HEK293 (cell line): ENCODE measurements around the gene NUDT3.

Source experiments
- CTCF ChIA-PET: fragments of 350-600 bp; formaldehyde crosslinking; extraction: SDS; loops from one replicate; lab custom pipeline; 2021; ENCODE audit warnings: antibody characterized with exemption; lab: Yijun Ruan, JAX
- POLR2A ChIA-PET: fragments of 300-600 bp; formaldehyde crosslinking; extraction: SDS; loops from one replicate; lab custom pipeline; 2020; ENCODE audit warnings: antibody characterized with exemption, inconsistent platforms; lab: Yijun Ruan, JAX
- H3K27ac ChIP-seq: fragments of 200-500 bp; sonication (Bioruptor generic); 2 replicates; pipeline ENCODE4 v1.5.1; 2014; ENCODE audit warnings: low read depth, low read length, control low read depth, inconsistent platforms; ENCODE audit errors: extremely low read depth
- H3K36me3 ChIP-seq, 2 experiments: fragments of 200-500 bp in 1 of 2; sonication (Bioruptor generic) in 1 of 2; 1 replicate in 1 of 2; 2 replicates in 1 of 2; pipeline ENCODE4 v1.5.1; 2014 to 2017; ENCODE audit warnings: inconsistent platforms in 2 of 2, low read length in 2 of 2; ENCODE audit not compliant: control insufficient read depth in 2 of 2, insufficient read depth in 1 of 2
- H3K4me1 ChIP-seq: fragments of 200-500 bp; sonication (Bioruptor generic); 2 replicates; pipeline ENCODE4 v1.5.1; 2014; ENCODE audit warnings: mild to moderate bottlenecking, low read length, inconsistent platforms; ENCODE audit not compliant: control insufficient read depth, insufficient read depth
- H3K4me3 ChIP-seq: 2 replicates; pipeline ENCODE4 v1.5.1; 2011; ENCODE audit warnings: low read depth, mild to moderate bottlenecking, control low read depth, low read length, moderate library complexity
- H3K9me3 ChIP-seq: fragments of 200-500 bp; sonication (Bioruptor generic); 2 replicates; pipeline ENCODE4 v1.5.1; 2014; ENCODE audit warnings: low read depth, low read length, inconsistent platforms; ENCODE audit not compliant: control insufficient read depth, insufficient read depth
- EGR2 ChIP-seq: fragments of 450-650 bp; formaldehyde crosslinking; IDR thresholded peaks from 2 replicates; pipeline ENCODE4 v1.5.1; 2016; ENCODE audit warnings: low read depth, missing biosample characterization, missing genetic modification characterization
- FEZF1 ChIP-seq: fragments of 450-650 bp; formaldehyde crosslinking; IDR thresholded peaks from 2 replicates; pipeline ENCODE4 v1.5.1; 2016; ENCODE audit warnings: missing biosample characterization, missing genetic modification characterization
- GLIS1 ChIP-seq: fragments of 450-650 bp; formaldehyde crosslinking; IDR thresholded peaks from 2 replicates; pipeline ENCODE4 v1.5.1; 2016; ENCODE audit warnings: missing biosample characterization, missing genetic modification characterization
- OVOL3 ChIP-seq: fragments of 450-650 bp; formaldehyde crosslinking; IDR thresholded peaks from 2 replicates; pipeline ENCODE4 v1.5.1; 2016; ENCODE audit warnings: missing biosample characterization, missing genetic modification characterization
- PRDM1 ChIP-seq: fragments of 450-650 bp; formaldehyde crosslinking; IDR thresholded peaks from 2 replicates; pipeline ENCODE4; 2016; ENCODE audit warnings: missing biosample characterization, missing genetic modification characterization
- SETDB1 ChIP-seq: IDR thresholded peaks from one replicate; pipeline ENCODE4 v1.6.1; 2017; ENCODE audit warnings: mild to moderate bottlenecking, low read length, moderate library complexity, mixed read lengths; ENCODE audit not compliant: insufficient read length
- WT1 ChIP-seq: fragments of 450-650 bp; formaldehyde crosslinking; IDR thresholded peaks from 2 replicates; pipeline ENCODE4 v1.5.1; 2016; ENCODE audit warnings: missing biosample characterization, missing genetic modification characterization
- ZFHX2 ChIP-seq: fragments of 450-650 bp; formaldehyde crosslinking; conservative IDR thresholded peaks from 2 replicates; pipeline ENCODE4 v1.5.1; 2016; ENCODE audit warnings: missing biosample characterization, missing genetic modification characterization
- ZFP3 ChIP-seq: fragments of 450-650 bp; formaldehyde crosslinking; IDR thresholded peaks from 2 replicates; pipeline ENCODE4 v1.5.1; 2016; ENCODE audit warnings: low read depth, missing biosample characterization, missing genetic modification characterization
- ZIC2 ChIP-seq: fragments of 450-650 bp; formaldehyde crosslinking; IDR thresholded peaks from 2 replicates; pipeline ENCODE4 v1.5.1; 2016; ENCODE audit warnings: missing biosample characterization, missing genetic modification characterization
- ZNF112 ChIP-seq: fragments of 450-650 bp; formaldehyde crosslinking; IDR thresholded peaks from 2 replicates; pipeline ENCODE4 v1.5.0; 2017; ENCODE audit warnings: missing biosample characterization, missing genetic modification characterization
- ZNF211 ChIP-seq: fragments of 450-650 bp; formaldehyde crosslinking; IDR thresholded peaks from 2 replicates; pipeline ENCODE4 v1.5.1; 2016; ENCODE audit warnings: low read depth, missing biosample characterization, missing genetic modification characterization
- ZNF221 ChIP-seq: fragments of 450-650 bp; formaldehyde crosslinking; IDR thresholded peaks from 2 replicates; pipeline ENCODE4 v1.5.1; 2017; ENCODE audit warnings: missing biosample characterization, missing genetic modification characterization, borderline replicate concordance
- ZNF473 ChIP-seq: fragments of 450-650 bp; formaldehyde crosslinking; IDR thresholded peaks from 2 replicates; pipeline ENCODE4 v1.5.1; 2017; ENCODE audit warnings: missing biosample characterization, missing genetic modification characterization
- ZNF548 ChIP-seq: fragments of 450-650 bp; formaldehyde crosslinking; IDR thresholded peaks from 2 replicates; pipeline ENCODE4 v1.5.1; 2016; ENCODE audit warnings: missing biosample characterization, missing genetic modification characterization
- ZNF596 ChIP-seq: fragments of 450-650 bp; IDR thresholded peaks from 2 replicates; pipeline ENCODE4 v1.5.0; 2018; ENCODE audit warnings: missing biosample characterization, mild to moderate bottlenecking, missing genetic modification characterization, moderate library complexity
- ZNF624 ChIP-seq: fragments of 450-650 bp; formaldehyde crosslinking; IDR thresholded peaks from 2 replicates; pipeline ENCODE4 v1.5.1; 2017; ENCODE audit warnings: missing biosample characterization, missing genetic modification characterization
- TF ChIP-seq, protein P1 (sequence below): fragments of 450-650 bp; formaldehyde crosslinking; IDR thresholded peaks from 2 replicates; pipeline ENCODE4 v1.5.1; 2016; ENCODE audit warnings: missing biosample characterization, missing genetic modification characterization
- TF ChIP-seq, protein P2 (sequence below): fragments of 450-650 bp; formaldehyde crosslinking; IDR thresholded peaks from 2 replicates; pipeline ENCODE4 v1.5.1; 2016; ENCODE audit warnings: missing biosample characterization, missing genetic modification characterization
- TF ChIP-seq, protein P3 (sequence below): fragments of 450-650 bp; formaldehyde crosslinking; IDR thresholded peaks from 2 replicates; pipeline ENCODE4 v1.5.1; 2016; ENCODE audit warnings: missing biosample characterization, missing genetic modification characterization, low read depth

NUDT3 gene

DNA sequence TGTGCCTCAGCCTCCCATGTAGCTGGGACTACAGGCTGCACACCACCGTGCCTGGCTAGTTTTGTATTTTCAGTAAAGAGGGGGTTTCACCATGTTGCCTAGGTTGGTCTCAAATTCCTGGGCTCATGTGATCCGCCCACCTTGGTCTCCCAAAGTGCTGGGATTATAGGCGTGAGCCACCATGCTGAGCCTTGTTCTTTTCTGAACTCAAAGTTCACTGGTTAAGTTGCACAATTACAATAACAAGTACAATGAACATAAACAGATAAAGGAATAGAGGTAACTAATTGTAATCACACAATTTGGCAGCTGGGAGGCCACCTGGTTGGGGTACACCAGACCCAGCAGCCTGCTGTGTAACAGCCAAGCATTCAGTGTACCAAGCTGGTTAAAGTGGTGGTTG, 6.7 kb downstream of the NUDT3 start:
- TF ChIP-seq, protein P1, sequence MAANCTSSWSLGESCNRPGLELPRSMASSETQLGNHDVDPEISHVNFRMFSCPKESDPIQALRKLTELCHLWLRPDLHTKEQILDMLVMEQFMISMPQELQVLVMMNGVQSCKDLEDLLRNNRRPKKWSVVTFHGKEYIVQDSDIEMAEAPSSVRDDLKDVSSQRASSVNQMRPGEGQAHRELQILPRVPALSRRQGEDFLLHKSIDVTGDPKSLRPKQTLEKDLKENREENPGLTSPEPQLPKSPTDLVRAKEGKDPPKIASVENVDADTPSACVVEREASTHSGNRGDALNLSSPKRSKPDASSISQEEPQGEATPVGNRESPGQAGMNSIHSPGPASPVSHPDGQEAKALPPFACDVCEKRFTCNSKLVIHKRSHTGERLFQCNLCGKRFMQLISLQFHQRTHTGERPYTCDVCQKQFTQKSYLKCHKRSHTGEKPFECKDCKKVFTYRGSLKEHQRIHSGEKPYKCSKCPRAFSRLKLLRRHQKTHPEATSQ (tag by site-specific recombination) = no peak
- TF ChIP-seq, protein P2, sequence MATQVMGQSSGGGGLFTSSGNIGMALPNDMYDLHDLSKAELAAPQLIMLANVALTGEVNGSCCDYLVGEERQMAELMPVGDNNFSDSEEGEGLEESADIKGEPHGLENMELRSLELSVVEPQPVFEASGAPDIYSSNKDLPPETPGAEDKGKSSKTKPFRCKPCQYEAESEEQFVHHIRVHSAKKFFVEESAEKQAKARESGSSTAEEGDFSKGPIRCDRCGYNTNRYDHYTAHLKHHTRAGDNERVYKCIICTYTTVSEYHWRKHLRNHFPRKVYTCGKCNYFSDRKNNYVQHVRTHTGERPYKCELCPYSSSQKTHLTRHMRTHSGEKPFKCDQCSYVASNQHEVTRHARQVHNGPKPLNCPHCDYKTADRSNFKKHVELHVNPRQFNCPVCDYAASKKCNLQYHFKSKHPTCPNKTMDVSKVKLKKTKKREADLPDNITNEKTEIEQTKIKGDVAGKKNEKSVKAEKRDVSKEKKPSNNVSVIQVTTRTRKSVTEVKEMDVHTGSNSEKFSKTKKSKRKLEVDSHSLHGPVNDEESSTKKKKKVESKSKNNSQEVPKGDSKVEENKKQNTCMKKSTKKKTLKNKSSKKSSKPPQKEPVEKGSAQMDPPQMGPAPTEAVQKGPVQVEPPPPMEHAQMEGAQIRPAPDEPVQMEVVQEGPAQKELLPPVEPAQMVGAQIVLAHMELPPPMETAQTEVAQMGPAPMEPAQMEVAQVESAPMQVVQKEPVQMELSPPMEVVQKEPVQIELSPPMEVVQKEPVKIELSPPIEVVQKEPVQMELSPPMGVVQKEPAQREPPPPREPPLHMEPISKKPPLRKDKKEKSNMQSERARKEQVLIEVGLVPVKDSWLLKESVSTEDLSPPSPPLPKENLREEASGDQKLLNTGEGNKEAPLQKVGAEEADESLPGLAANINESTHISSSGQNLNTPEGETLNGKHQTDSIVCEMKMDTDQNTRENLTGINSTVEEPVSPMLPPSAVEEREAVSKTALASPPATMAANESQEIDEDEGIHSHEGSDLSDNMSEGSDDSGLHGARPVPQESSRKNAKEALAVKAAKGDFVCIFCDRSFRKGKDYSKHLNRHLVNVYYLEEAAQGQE (tag by site-specific recombination) = no peak
- TF ChIP-seq ZIC2 (tag by site-specific recombination) = peak; percentile 59; the same call in 1 of the 2 replicates
- TF ChIP-seq SETDB1 = no peak
- TF ChIP-seq PRDM1 (tag by site-specific recombination) = no peak
- TF ChIP-seq GLIS1 (tag by site-specific recombination) = 0 out of 2 replicates have a peak, but pooled peaks have one; percentile 6
- TF ChIP-seq WT1 (tag by site-specific recombination) = no peak
- peak; percentile 73 for TF ChIP-seq ZFHX2 (tag by site-specific recombination)
- no peak for TF ChIP-seq ZNF211 (tag by site-specific recombination)
- TF ChIP-seq ZNF221 (tag by site-specific recombination) = no peak
- no peak for TF ChIP-seq ZNF473 (tag by site-specific recombination)
- TF ChIP-seq FEZF1 (tag by site-specific recombination) = peak; percentile 49; the same call in 1 of the 2 replicates
- TF ChIP-seq ZFP3 = no peak
- no peak for TF ChIP-seq ZNF624 (tag by site-specific recombination)
- no peak for TF ChIP-seq OVOL3 (tag by site-specific recombination)
- TF ChIP-seq ZNF112 (tag by site-specific recombination) = no peak
- no peak for TF ChIP-seq ZNF548 (tag by site-specific recombination)
- peak; percentile 10; the same call in 1 of the 2 replicates for TF ChIP-seq EGR2
- TF ChIP-seq, protein P3, sequence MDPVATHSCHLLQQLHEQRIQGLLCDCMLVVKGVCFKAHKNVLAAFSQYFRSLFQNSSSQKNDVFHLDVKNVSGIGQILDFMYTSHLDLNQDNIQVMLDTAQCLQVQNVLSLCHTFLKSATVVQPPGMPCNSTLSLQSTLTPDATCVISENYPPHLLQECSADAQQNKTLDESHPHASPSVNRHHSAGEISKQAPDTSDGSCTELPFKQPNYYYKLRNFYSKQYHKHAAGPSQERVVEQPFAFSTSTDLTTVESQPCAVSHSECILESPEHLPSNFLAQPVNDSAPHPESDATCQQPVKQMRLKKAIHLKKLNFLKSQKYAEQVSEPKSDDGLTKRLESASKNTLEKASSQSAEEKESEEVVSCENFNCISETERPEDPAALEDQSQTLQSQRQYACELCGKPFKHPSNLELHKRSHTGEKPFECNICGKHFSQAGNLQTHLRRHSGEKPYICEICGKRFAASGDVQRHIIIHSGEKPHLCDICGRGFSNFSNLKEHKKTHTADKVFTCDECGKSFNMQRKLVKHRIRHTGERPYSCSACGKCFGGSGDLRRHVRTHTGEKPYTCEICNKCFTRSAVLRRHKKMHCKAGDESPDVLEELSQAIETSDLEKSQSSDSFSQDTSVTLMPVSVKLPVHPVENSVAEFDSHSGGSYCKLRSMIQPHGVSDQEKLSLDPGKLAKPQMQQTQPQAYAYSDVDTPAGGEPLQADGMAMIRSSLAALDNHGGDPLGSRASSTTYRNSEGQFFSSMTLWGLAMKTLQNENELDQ (tag by site-specific recombination) = no peak
- 0 out of 2 replicates have a peak, but pooled peaks have one; percentile 13 for TF ChIP-seq ZNF596 (tag by site-specific recombination)
- H3K4me1 ChIP-seq = peaks cover 26% of the 10 kb centered on the region
- no peaks in the 10 kb centered on the region for H3K9me3 ChIP-seq
- H3K27ac ChIP-seq = no peak overlapping the region
- peaks cover 0 to 4% of the 10 kb centered on the region in 2 experiments; a peak in 1 of 3 replicates for H3K36me3 ChIP-seq
- CTCF ChIA-PET = interaction anchor here (0.5 to 2.3 kb wide), 6 partner anchors 11 to 672 kb away, joined by 3 to 8 read pairs (median 4); no protein-coding TSS in a partner anchor
- POLR2A ChIA-PET = no interaction called here
- no peak overlapping the region for H3K4me3 ChIP-seq
